A549 (cell line): ENCODE results near the gene CCR5AS.

Experiments used
- ATAC-seq, 2 experiments: fragments of 200-7000 bp in 1 of 2; fragments of >200 bp in 1 of 2; cut with Nextera tagmentation in 1 of 2; cut with Tn5 transposase in 1 of 2; 3 replicates each; pipeline versions ENCODE4 v1.8.0 to v1.9.1; 2018 to 2020; ENCODE audit warnings: mild to moderate bottlenecking in 1 of 2, moderate library complexity in 1 of 2
- CTCF ChIA-PET: fragments of 300-600 bp; sonication (Branson Sonifier 250); formaldehyde crosslinking; extraction: SDS; loops from one replicate; lab custom pipeline; 2021; ENCODE audit warnings: antibody characterized with exemption, inconsistent platforms; lab: Yijun Ruan, JAX
- POLR2A ChIA-PET: fragments of 350-600 bp; formaldehyde crosslinking; extraction: SDS; loops from one replicate; lab custom pipeline; 2021; ENCODE audit warnings: antibody characterized with exemption, inconsistent platforms; lab: Yijun Ruan, JAX
- DNase-seq, 2 experiments: peaks; one replicate each; pipeline versions ENCODE4 v3.0.0 to v3.0.0-alpha.2; 2011 to 2016; ENCODE audit warnings: low read depth in 1 of 2, low spot score in 1 of 2
- FAIRE-seq: peaks from 2 replicates; lab custom pipeline; 2011; peaks lifted over from hg19 to GRCh38; lab: Jason Lieb, UNC
- H3K27ac ChIP-seq, 2 experiments: fragments of >200 bp; sonication (Bioruptor Twin); formaldehyde crosslinking; 3 replicates each; pipeline ENCODE4 v1.5.1; 2016 to 2017
- H3K4me1 ChIP-seq: fragments of >200 bp; sonication (Bioruptor Twin); formaldehyde crosslinking; 3 replicates; pipeline ENCODE4 v1.6.1; 2016
- H3K4me2 ChIP-seq: fragments of >200 bp; sonication (Bioruptor Twin); formaldehyde crosslinking; 3 replicates; pipeline ENCODE4 v1.6.1; 2016
- H3K4me3 ChIP-seq: fragments of >200 bp; sonication (Bioruptor Twin); formaldehyde crosslinking; 3 replicates; pipeline ENCODE4 v1.5.1; 2016
- H3K9me3 ChIP-seq: fragments of >200 bp; sonication (Bioruptor Twin); formaldehyde crosslinking; 3 replicates; pipeline ENCODE4 v1.6.1; 2016
- ATOH8 ChIP-seq: fragments of 250-450 bp; sonication (Bioruptor Pico); IDR thresholded peaks from 2 replicates; pipeline ENCODE4 v1.5.0; 2020; ENCODE audit warnings: low read depth, mild to moderate bottlenecking, moderate library complexity
- BCL3 ChIP-seq: fragments of >200 bp; sonication (Bioruptor Twin); formaldehyde crosslinking; IDR thresholded peaks from 3 replicates; pipeline ENCODE4 v1.6.1; 2016
- CBX2 ChIP-seq: fragments of 200-600 bp; sonication (generic); IDR thresholded peaks from 2 replicates; pipeline ENCODE4 v1.6.1; 2016; ENCODE audit warnings: low read depth, mild to moderate bottlenecking, borderline replicate concordance
- CHD2 ChIP-seq: fragments of 150-350 bp; IDR thresholded peaks from 2 replicates; pipeline ENCODE4 v1.6.1; 2014; ENCODE audit warnings: low read length; ENCODE audit not compliant: partially characterized antibody
- CHD4 ChIP-seq: fragments of 200-600 bp; sonication (generic); IDR thresholded peaks from 2 replicates; pipeline ENCODE4 v1.6.1; 2016; ENCODE audit warnings: antibody characterized with exemption, mild to moderate bottlenecking, borderline replicate concordance
- EHMT2 ChIP-seq: fragments of 200-600 bp; sonication (generic); IDR thresholded peaks from 2 replicates; pipeline ENCODE4 v1.6.1; 2016; ENCODE audit warnings: antibody characterized with exemption, low read depth, mild to moderate bottlenecking, moderate library complexity
- ELK1 ChIP-seq: fragments of 150-350 bp; IDR thresholded peaks from 2 replicates; pipeline ENCODE4 v1.6.1; 2014; ENCODE audit warnings: low read depth, mild to moderate bottlenecking, low read length
- ESRRA ChIP-seq: fragments of 150-350 bp; IDR thresholded peaks from 2 replicates; pipeline ENCODE4 v1.6.1; 2014; ENCODE audit warnings: mild to moderate bottlenecking, low read length, borderline replicate concordance
- FOSB ChIP-seq: fragments of 250-450 bp; sonication (Bioruptor Pico); IDR thresholded peaks from 2 replicates; pipeline ENCODE4 v1.5.0; 2020; ENCODE audit warnings: mild to moderate bottlenecking, moderate library complexity
- FOSL2 ChIP-seq, 2 experiments: fragments of 450-650 bp in 1 of 2; fragments of >200 bp in 1 of 2; sonication (Bioruptor Twin) in 1 of 2; formaldehyde crosslinking; IDR thresholded peaks; 2 replicates each; pipeline versions ENCODE4 v1.5.0 to v1.6.1; 2016 to 2020; ENCODE audit warnings: mild to moderate bottlenecking in 1 of 2, moderate library complexity in 1 of 2
- HDAC2 ChIP-seq: fragments of 200-600 bp; sonication (generic); IDR thresholded peaks from 2 replicates; pipeline ENCODE4 v1.6.1; 2016
- HOXB13 ChIP-seq: fragments of 250-450 bp; sonication (Bioruptor Pico); IDR thresholded peaks from 2 replicates; pipeline ENCODE4 v1.5.0; 2020; ENCODE audit warnings: low read depth, mild to moderate bottlenecking, moderate library complexity
- JUN ChIP-seq, 2 experiments: fragments of >200 bp; sonication (Bioruptor Twin); formaldehyde crosslinking; IDR thresholded peaks; 2 replicates in 1 of 2; 3 replicates in 1 of 2; pipeline ENCODE4 v1.6.1; 2016 to 2017
- JUNB ChIP-seq: fragments of >200 bp; sonication (Bioruptor Twin); formaldehyde crosslinking; IDR thresholded peaks from 2 replicates; pipeline ENCODE4 v1.6.1; 2016
- MAFK ChIP-seq: fragments of 450-650 bp; IDR thresholded peaks from 2 replicates; pipeline ENCODE4 v1.6.1; 2014; ENCODE audit not compliant: partially characterized antibody
- NFE2L2 ChIP-seq: fragments of 150-350 bp; conservative IDR thresholded peaks from 2 replicates; pipeline ENCODE4 v1.6.1; 2014; ENCODE audit warnings: low read length
- NPAS2 ChIP-seq: fragments of 250-450 bp; sonication (Bioruptor Pico); IDR thresholded peaks from 2 replicates; pipeline ENCODE4 v1.8.0; 2022; ENCODE audit warnings: mild to moderate bottlenecking, moderate library complexity, borderline replicate concordance
- PHF8 ChIP-seq: fragments of 200-600 bp; sonication (generic); IDR thresholded peaks from 2 replicates; pipeline ENCODE4 v1.6.1; 2016; ENCODE audit warnings: low read depth, mild to moderate bottlenecking, antibody characterized with exemption, moderate library complexity, borderline replicate concordance
- RNF2 ChIP-seq: fragments of 200-600 bp; sonication (generic); IDR thresholded peaks from 2 replicates; pipeline ENCODE4 v1.6.1; 2016; ENCODE audit warnings: low read depth, mild to moderate bottlenecking, antibody characterized with exemption, moderate library complexity, borderline replicate concordance
- SREBF2 ChIP-seq: fragments of 450-650 bp; IDR thresholded peaks from 2 replicates; pipeline ENCODE4 v1.6.1; 2014; ENCODE audit warnings: mild to moderate bottlenecking, moderate library complexity
- ZC3H11A ChIP-seq: fragments of 450-650 bp; IDR thresholded peaks from 2 replicates; pipeline ENCODE4 v1.6.1; 2014; ENCODE audit warnings: antibody characterized with exemption, mild to moderate bottlenecking
- ZSCAN20 ChIP-seq: fragments of 250-450 bp; sonication (Bioruptor Pico); IDR thresholded peaks from 2 replicates; pipeline ENCODE4 v1.8.0; 2022; ENCODE audit warnings: mild to moderate bottlenecking, moderate library complexity
- WGBS: methylation state at CpG from one replicate; pipeline ENCODE4 v1.1.6; 2017; ENCODE audit errors: missing lambda C conversion rate; 5-methylcytosine and 5-hydroxymethylcytosine counted together
- TF ChIP-seq, protein P1 (sequence below): fragments of 450-650 bp; IDR thresholded peaks from 2 replicates; pipeline ENCODE4 v1.6.1; 2014; ENCODE audit warnings: antibody characterized with exemption
- TF ChIP-seq, protein P2 (sequence below): fragments of 200-600 bp; sonication (generic); IDR thresholded peaks from 2 replicates; pipeline ENCODE4 v1.6.1; 2016; ENCODE audit warnings: antibody characterized with exemption, mild to moderate bottlenecking, moderate library complexity
- TF ChIP-seq, protein P3 (sequence below): fragments of >200 bp; sonication (Bioruptor Twin); formaldehyde crosslinking; IDR thresholded peaks from 3 replicates; pipeline ENCODE4 v1.5.1; 2016

CCR5AS gene

GRCh38 chr3:46407970-46408369, 1.1 kb upstream of the CCR5AS start:
- Histone ChIP-seq H3K4me2 (no peak overlapping the region), H3K9me3 (no peaks in the 10 kb centered on the region), H3K4me1 (no peaks in the 10 kb centered on the region), H3K4me3 (no peak overlapping the region), H3K27ac (no peak overlapping the region)
- ATAC-seq (no peak), DNase-seq (no peak), FAIRE-seq (no peak)
- WGBS: 79% methylated on average over 7 of the region's 7 CpGs
- no peak for TF ChIP-seq FOSL2 (IDR thresholded peaks at IDR 0.05)
- TF ChIP-seq FOSL2 (CRISPR knock-in tag; IDR thresholded peaks at IDR 0.05): no peak
- no peak for TF ChIP-seq CHD4
- TF ChIP-seq, protein P1, sequence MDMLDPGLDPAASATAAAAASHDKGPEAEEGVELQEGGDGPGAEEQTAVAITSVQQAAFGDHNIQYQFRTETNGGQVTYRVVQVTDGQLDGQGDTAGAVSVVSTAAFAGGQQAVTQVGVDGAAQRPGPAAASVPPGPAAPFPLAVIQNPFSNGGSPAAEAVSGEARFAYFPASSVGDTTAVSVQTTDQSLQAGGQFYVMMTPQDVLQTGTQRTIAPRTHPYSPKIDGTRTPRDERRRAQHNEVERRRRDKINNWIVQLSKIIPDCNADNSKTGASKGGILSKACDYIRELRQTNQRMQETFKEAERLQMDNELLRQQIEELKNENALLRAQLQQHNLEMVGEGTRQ: no peak
- POLR2A ChIA-PET: no interaction called here
- CTCF ChIA-PET: no interaction called here

DNA sequence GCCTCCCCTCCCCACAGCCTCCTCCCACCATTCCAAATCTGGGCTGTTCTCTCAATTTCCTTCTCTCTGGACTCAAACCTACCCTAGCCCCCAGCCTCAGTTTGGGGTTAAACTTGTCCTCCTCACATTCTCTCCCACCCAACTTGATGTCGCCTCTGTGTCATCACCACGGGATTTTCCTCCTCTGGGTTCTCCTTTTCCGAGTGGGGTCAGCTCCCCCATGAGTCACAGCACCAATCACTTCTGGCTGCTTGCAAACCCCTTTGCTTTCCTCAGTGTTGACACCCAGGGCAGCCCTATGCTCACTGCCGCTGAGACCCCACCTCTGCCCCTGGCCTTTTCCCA, 451 bp downstream of the CCR5AS start:
- ATAC-seq: no peak

GRCh38 chr3:46405301-46406019, 1.4 kb downstream of the CCR5AS start:
- no peak for FAIRE-seq
- Histone ChIP-seq H3K9me3 (no peaks in the 10 kb centered on the region), H3K4me3 (no peak overlapping the region), H3K4me1 (no peaks in the 10 kb centered on the region), H3K27ac (no peak overlapping the region), H3K4me2 (no peak overlapping the region)
- CTCF ChIA-PET: no interaction called here
- 58% methylated on average over 8 of the region's 11 CpGs for WGBS
- POLR2A ChIA-PET: no interaction called here
- ATAC-seq: no peak
- no peak for DNase-seq
- TF ChIP-seq NPAS2: no peak
- no peak for TF ChIP-seq CBX2
- TF ChIP-seq ATOH8: no peak
- no peak for TF ChIP-seq NFE2L2
- TF ChIP-seq RNF2: no peak
- no peak for TF ChIP-seq BCL3
- TF ChIP-seq ESRRA: no peak
- TF ChIP-seq, protein P2, sequence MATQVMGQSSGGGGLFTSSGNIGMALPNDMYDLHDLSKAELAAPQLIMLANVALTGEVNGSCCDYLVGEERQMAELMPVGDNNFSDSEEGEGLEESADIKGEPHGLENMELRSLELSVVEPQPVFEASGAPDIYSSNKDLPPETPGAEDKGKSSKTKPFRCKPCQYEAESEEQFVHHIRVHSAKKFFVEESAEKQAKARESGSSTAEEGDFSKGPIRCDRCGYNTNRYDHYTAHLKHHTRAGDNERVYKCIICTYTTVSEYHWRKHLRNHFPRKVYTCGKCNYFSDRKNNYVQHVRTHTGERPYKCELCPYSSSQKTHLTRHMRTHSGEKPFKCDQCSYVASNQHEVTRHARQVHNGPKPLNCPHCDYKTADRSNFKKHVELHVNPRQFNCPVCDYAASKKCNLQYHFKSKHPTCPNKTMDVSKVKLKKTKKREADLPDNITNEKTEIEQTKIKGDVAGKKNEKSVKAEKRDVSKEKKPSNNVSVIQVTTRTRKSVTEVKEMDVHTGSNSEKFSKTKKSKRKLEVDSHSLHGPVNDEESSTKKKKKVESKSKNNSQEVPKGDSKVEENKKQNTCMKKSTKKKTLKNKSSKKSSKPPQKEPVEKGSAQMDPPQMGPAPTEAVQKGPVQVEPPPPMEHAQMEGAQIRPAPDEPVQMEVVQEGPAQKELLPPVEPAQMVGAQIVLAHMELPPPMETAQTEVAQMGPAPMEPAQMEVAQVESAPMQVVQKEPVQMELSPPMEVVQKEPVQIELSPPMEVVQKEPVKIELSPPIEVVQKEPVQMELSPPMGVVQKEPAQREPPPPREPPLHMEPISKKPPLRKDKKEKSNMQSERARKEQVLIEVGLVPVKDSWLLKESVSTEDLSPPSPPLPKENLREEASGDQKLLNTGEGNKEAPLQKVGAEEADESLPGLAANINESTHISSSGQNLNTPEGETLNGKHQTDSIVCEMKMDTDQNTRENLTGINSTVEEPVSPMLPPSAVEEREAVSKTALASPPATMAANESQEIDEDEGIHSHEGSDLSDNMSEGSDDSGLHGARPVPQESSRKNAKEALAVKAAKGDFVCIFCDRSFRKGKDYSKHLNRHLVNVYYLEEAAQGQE: no peak
- no peak for TF ChIP-seq JUN (IDR thresholded peaks at IDR 0.05)
- TF ChIP-seq MAFK: no peak

More for the DNA sequence above, 451 bp downstream of the CCR5AS start:
- Histone ChIP-seq H3K4me3 (no peak overlapping the region), H3K4me2 (no peak overlapping the region), H3K9me3 (no peaks in the 10 kb centered on the region), H3K27ac (no peak overlapping the region), H3K4me1 (no peaks in the 10 kb centered on the region)
- ChIA-PET POLR2A (no interaction called here), CTCF (no interaction called here)
- 73% methylated on average over 4 of the region's 4 CpGs for WGBS
- FAIRE-seq (no peak), DNase-seq (no peak)
- TF ChIP-seq HOXB13 (CRISPR knock-in tag): no peak
- no peak for TF ChIP-seq HDAC2
- no peak for TF ChIP-seq ZSCAN20
- TF ChIP-seq, protein P3, sequence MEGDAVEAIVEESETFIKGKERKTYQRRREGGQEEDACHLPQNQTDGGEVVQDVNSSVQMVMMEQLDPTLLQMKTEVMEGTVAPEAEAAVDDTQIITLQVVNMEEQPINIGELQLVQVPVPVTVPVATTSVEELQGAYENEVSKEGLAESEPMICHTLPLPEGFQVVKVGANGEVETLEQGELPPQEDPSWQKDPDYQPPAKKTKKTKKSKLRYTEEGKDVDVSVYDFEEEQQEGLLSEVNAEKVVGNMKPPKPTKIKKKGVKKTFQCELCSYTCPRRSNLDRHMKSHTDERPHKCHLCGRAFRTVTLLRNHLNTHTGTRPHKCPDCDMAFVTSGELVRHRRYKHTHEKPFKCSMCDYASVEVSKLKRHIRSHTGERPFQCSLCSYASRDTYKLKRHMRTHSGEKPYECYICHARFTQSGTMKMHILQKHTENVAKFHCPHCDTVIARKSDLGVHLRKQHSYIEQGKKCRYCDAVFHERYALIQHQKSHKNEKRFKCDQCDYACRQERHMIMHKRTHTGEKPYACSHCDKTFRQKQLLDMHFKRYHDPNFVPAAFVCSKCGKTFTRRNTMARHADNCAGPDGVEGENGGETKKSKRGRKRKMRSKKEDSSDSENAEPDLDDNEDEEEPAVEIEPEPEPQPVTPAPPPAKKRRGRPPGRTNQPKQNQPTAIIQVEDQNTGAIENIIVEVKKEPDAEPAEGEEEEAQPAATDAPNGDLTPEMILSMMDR: no peak
- TF ChIP-seq FOSB (CRISPR knock-in tag): no peak
- TF ChIP-seq SREBF2: no peak
- no peak for TF ChIP-seq EHMT2
- TF ChIP-seq CBX2: no peak
- no peak for TF ChIP-seq MAFK
- no peak for TF ChIP-seq PHF8
- TF ChIP-seq JUNB: no peak
- TF ChIP-seq CHD2: no peak
- no peak for TF ChIP-seq NPAS2
- TF ChIP-seq ELK1: no peak
- no peak for TF ChIP-seq ESRRA
- TF ChIP-seq JUN (IDR thresholded peaks at IDR 0.05): no peak
- TF ChIP-seq ZC3H11A: no peak
